CD4-positive, CD25-positive, alpha-beta regulatory T cell (primary cell): ENCODE results near the gene FAM120A. TPM values are rescaled to one million over a fixed set of nuclear protein-coding genes. Genes with fewer than 3 reads are reported as not detected.

Source experiments
- ATAC-seq, 2 donors: fragments of 150-1000 bp; cut with Tn5 transposase; one replicate each; pipeline ENCODE4 v1.10.0; 2021; ENCODE audit warnings: low read depth in 2 of 2, moderate number of reproducible peaks in 2 of 2, moderate library complexity in 1 of 2
- DNase-seq, 3 donors: peaks; one replicate each; pipeline versions ENCODE4 v3.0.0 to v3.0.0-alpha.2; 2012 to 2022; ENCODE audit warnings: mixed read lengths in 1 of 3
- H3K27ac ChIP-seq: one replicate; pipeline ENCODE4 v1.7.0; 2013; ENCODE audit warnings: mild to moderate bottlenecking, low read length; ENCODE audit not compliant: insufficient read depth, poor library complexity, severe bottlenecking
- H3K27me3 ChIP-seq: one replicate; pipeline ENCODE4 v1.7.0; 2013; ENCODE audit warnings: low read length; ENCODE audit not compliant: control insufficient read depth, insufficient read depth
- H3K36me3 ChIP-seq: one replicate; pipeline ENCODE4 v1.7.0; 2013; ENCODE audit warnings: mild to moderate bottlenecking, low read length, moderate library complexity; ENCODE audit not compliant: control insufficient read depth, insufficient read depth
- H3K4me1 ChIP-seq: 2 replicates; pipeline ENCODE4 v1.7.0; 2013; ENCODE audit warnings: mild to moderate bottlenecking, low read length; ENCODE audit not compliant: insufficient read depth, control insufficient read depth, poor library complexity, severe bottlenecking
- H3K4me3 ChIP-seq: one replicate; pipeline ENCODE4 v1.7.0; 2013; ENCODE audit warnings: low read depth, mild to moderate bottlenecking, low read length, moderate library complexity
- H3K9me3 ChIP-seq, 2 experiments: 1 replicate in 1 of 2; 2 replicates in 1 of 2; pipeline ENCODE4 v1.7.0; 2013; ENCODE audit warnings: low read length in 2 of 2, mild to moderate bottlenecking in 1 of 2, moderate library complexity in 1 of 2; ENCODE audit not compliant: control insufficient read depth in 2 of 2
- H3K27ac Mint-ChIP-seq, 3 donors: one replicate each; pipeline ENCODE4 v1.8.0; 2020 to 2022; ENCODE audit warnings: mild to moderate bottlenecking in 3 of 3, mixed read lengths in 3 of 3, moderate library complexity in 2 of 3
- H3K27me3 Mint-ChIP-seq: one replicate; pipeline ENCODE4 v1.8.0; 2022; ENCODE audit warnings: mild to moderate bottlenecking, mixed read lengths
- H3K36me3 Mint-ChIP-seq: one replicate; pipeline ENCODE4 v1.8.0; 2020; ENCODE audit warnings: mixed read lengths
- H3K4me1 Mint-ChIP-seq, 4 donors: one replicate each; pipeline ENCODE4 v1.8.0; 2020 to 2022; ENCODE audit warnings: mixed read lengths in 4 of 4, mild to moderate bottlenecking in 1 of 4
- H3K4me3 Mint-ChIP-seq, 4 donors: one replicate each; pipeline ENCODE4 v1.8.0; 2020 to 2022; ENCODE audit warnings: mild to moderate bottlenecking in 4 of 4, mixed read lengths in 4 of 4, moderate library complexity in 3 of 4
- H3K9me3 Mint-ChIP-seq, 7 donors: one replicate each; pipeline ENCODE4 v1.8.0; 2020 to 2022; ENCODE audit warnings: mixed read lengths in 7 of 7, mild to moderate bottlenecking in 3 of 7, moderate library complexity in 2 of 7
- polyA plus RNA-seq, 4 donors: library from polyadenylated mRNA; unstranded; fragments of 300-500 nt; fragmentation: Illumina TruSeq; gene quantifications; one replicate each; pipeline ENCODE4 v1.2.3, GENCODE V29; 2021
- total RNA-seq: library from RNA; stranded (reverse); gene quantifications from one replicate; pipeline ENCODE4 v1.2.3, GENCODE V29; 2022

FAM120A gene
- total and polyA plus RNA-seq, 5 donors from 2014 or later: 11.3 to 95.7 (median 12.9) TPM

DNA sequence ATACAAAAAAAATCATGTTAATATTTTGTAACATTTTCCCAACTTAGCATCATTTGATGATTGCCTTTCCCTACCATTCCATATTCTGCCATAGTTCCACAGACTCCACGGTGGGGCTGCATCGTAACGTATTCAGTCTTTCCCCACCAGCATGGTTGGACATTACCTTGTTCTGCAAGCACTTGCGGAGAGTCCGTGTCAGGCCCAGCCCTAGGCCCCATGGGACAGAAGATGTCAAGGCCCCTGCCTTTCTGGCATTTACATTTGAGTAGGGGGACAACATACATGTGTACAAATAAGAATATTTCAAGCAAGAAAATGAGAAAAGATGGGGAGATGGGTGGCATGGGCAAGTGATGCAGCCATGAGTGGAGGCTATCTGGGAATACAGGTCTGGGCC lies 116.7 kb downstream of the FAM120A start:
- peaks cover 3% of the 10 kb centered on the region for H3K36me3 Mint-ChIP-seq
- peaks cover 0 to 4% (median 0%) of the 10 kb centered on the region in 7 donors for H3K9me3 Mint-ChIP-seq
- H3K4me3 Mint-ChIP-seq: peak overlapping the region in 2 of 4 donors; percentile 13 to 70

GRCh38 chr9:93569621-93570174 lies 118.2 kb downstream of the FAM120A start:
- Histone ChIP-seq H3K4me3 (no peak overlapping the region), H3K4me1 (peaks cover 25% of the 10 kb centered on the region), H3K27ac (no peak overlapping the region), H3K9me3 (no peaks in the 10 kb centered on the region), H3K36me3 (peaks cover under 1% of the 10 kb centered on the region), H3K27me3 (no peaks in the 10 kb centered on the region)
- Mint-ChIP-seq H3K27me3 (no peaks in the 10 kb centered on the region), H3K9me3 (peaks cover 0 to 4% (median 0%) of the 10 kb centered on the region in 7 donors), H3K4me1 (peaks cover 6 to 39% (median 19%) of the 10 kb centered on the region in 4 donors), H3K4me3 (peak overlapping the region in 1 of 4 donors; percentile 69), H3K36me3 (peaks cover 3% of the 10 kb centered on the region), H3K27ac (no peak overlapping the region)
- no peak for ATAC-seq
- DNase-seq: no peak

More for the DNA sequence above, 116.7 kb downstream of the FAM120A start:
- ATAC-seq (no peak), DNase-seq (no peak)
- Histone ChIP-seq H3K4me3 (no peak overlapping the region), H3K27ac (no peak overlapping the region), H3K9me3 (no peaks in the 10 kb centered on the region), H3K4me1 (peaks cover 22% of the 10 kb centered on the region), H3K27me3 (no peaks in the 10 kb centered on the region), H3K36me3 (peaks cover 14% of the 10 kb centered on the region)
- Mint-ChIP-seq H3K27ac (peak overlapping the region in 1 of 3 donors; percentile 90), H3K4me1 (peaks cover 13 to 34% (median 16%) of the 10 kb centered on the region in 4 donors), H3K27me3 (no peaks in the 10 kb centered on the region)

DNA sequence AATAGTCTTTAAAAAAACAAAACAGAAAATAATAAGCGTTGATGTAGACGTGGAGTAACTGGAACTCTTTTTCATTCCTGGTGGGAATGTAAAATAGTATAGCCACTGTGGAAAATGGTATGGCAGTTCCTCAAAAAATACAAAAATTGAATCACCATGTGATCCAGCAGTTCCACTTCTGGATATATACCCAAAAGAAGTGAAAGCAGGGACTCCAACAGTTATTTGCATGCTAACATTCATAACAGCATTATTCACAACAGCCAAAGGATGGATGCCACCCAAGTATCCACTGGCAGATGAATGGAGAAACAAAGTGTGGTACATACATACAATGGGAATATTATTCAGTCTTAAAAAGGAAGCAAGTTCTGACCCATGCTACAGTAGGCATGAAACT lies 120.7 kb downstream of the FAM120A start:
- no peak overlapping the region for H3K27ac ChIP-seq
- no peaks in the 10 kb centered on the region for H3K9me3 ChIP-seq
- DNase-seq (no peak), ATAC-seq (no peak)
- Mint-ChIP-seq H3K4me3 (peak overlapping the region in 2 of 4 donors; percentile 33 to 60), H3K27ac (no peak overlapping the region), H3K36me3 (peaks cover 3% of the 10 kb centered on the region), H3K9me3 (peaks cover 0 to 4% (median 0%) of the 10 kb centered on the region in 7 donors), H3K4me1 (peaks cover 0 to 30% (median 6%) of the 10 kb centered on the region in 4 donors), H3K27me3 (no peaks in the 10 kb centered on the region)
- no peaks in the 10 kb centered on the region for H3K36me3 ChIP-seq
- no peak overlapping the region for H3K4me3 ChIP-seq
- H3K27me3 ChIP-seq: no peaks in the 10 kb centered on the region
- peaks cover 21% of the 10 kb centered on the region for H3K4me1 ChIP-seq

- no peaks in the 10 kb centered on the region for H3K27me3 Mint-ChIP-seq
- Histone ChIP-seq H3K4me1 (peaks cover 22% of the 10 kb centered on the region), H3K27ac (no peak overlapping the region), H3K27me3 (no peaks in the 10 kb centered on the region), H3K36me3 (no peaks in the 10 kb centered on the region), H3K4me3 (no peak overlapping the region), H3K9me3 (no peaks in the 10 kb centered on the region)
- ATAC-seq (no peak), DNase-seq (no peak)
- H3K27ac Mint-ChIP-seq: peak overlapping the region in 1 of 3 donors; percentile 82
- peaks cover 3% of the 10 kb centered on the region for H3K36me3 Mint-ChIP-seq
- peaks cover 0 to 4% (median 0%) of the 10 kb centered on the region in 7 donors for H3K9me3 Mint-ChIP-seq
- peaks cover 3 to 31% (median 7%) of the 10 kb centered on the region in 4 donors for H3K4me1 Mint-ChIP-seq
- H3K4me3 Mint-ChIP-seq: peak overlapping the region; percentile 4 to 60 (median 24)
These were observed 121.4 kb downstream of the FAM120A start for GRCh38 chr9:93572636-93573515.

DNA sequence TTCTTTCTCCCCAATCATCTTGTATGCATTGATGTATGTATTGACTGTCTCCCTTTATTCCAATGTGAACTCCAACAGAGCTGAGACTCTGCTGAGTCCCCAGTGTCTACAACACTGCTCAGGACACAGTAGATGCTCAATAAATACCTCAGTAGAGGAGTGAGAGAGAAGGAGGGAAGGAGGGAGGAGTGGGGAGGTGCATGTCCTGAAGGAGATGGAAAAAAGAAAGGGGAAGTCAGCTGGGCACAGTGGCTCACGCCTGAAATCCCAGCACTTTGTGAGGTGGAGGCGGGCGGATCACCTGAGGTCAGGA lies 122.0 kb downstream of the FAM120A start:
- no peaks in the 10 kb centered on the region for H3K36me3 ChIP-seq
- ATAC-seq: no peak
- H3K4me1 Mint-ChIP-seq: peaks cover 4 to 37% (median 9%) of the 10 kb centered on the region in 4 donors
- H3K27me3 ChIP-seq: no peaks in the 10 kb centered on the region
- no peak for DNase-seq
- H3K36me3 Mint-ChIP-seq: peaks cover 3% of the 10 kb centered on the region
- no peaks in the 10 kb centered on the region for H3K27me3 Mint-ChIP-seq
- no peak overlapping the region for H3K4me3 ChIP-seq
- no peak overlapping the region for H3K27ac ChIP-seq
- peaks cover 0 to 4% (median 0%) of the 10 kb centered on the region in 7 donors for H3K9me3 Mint-ChIP-seq
- peaks cover 28% of the 10 kb centered on the region for H3K4me1 ChIP-seq
- H3K27ac Mint-ChIP-seq: peak overlapping the region; percentile 38 to 82 (median 77)
- no peaks in the 10 kb centered on the region for H3K9me3 ChIP-seq
- H3K4me3 Mint-ChIP-seq: peak overlapping the region in 2 of 4 donors; percentile 19 to 60

DNA sequence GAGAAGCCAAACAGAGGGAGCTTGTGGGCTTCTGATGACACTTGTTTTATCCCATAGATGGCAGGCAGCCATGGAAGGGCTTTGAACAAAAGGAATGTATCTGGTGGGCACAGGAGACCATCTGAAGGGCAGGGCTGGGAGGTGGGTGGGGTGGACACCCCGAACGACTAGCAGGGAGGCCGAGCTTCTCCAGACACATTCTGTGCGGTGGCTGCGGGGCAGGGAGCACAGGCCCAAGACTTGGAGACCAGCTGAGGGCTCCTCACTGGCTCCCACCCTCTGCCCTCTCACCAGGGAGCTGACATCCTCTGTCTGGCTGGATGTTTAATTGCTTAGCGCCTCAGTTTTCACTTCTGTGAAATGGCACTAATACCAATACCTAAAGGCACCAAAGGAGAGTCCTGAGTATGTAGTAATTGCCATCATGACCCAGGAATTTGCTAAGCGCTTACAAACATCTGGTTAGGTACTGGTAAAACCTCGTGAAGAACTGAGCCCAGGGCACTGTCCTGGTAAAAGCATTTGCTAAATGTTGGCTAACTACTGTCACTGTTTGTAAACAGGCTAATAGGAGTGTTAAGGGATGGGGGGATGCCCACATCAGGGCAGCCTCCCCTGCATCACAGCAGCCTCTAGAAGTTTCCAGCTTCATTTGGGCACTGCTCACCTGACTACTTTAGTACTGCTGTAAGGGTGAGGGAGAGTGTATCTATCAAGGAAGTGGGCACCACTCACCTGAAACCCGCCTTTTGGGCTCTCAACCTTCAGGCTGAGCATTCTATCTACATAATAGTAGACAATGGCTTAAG lies 122.8 kb downstream of the FAM120A start:
- no peak for DNase-seq
- Mint-ChIP-seq H3K27ac (peak overlapping the region in 2 of 3 donors; percentile 49 to 82), H3K4me3 (peak overlapping the region; percentile 75 to 96 (median 93)), H3K27me3 (no peaks in the 10 kb centered on the region), H3K4me1 (peaks cover 4 to 45% (median 17%) of the 10 kb centered on the region in 4 donors), H3K9me3 (peaks cover 0 to 4% (median 0%) of the 10 kb centered on the region in 7 donors), H3K36me3 (peaks cover 3% of the 10 kb centered on the region)
- no peaks in the 10 kb centered on the region for H3K9me3 ChIP-seq
- H3K27me3 ChIP-seq: no peaks in the 10 kb centered on the region
- ATAC-seq: no peak
- no peak overlapping the region for H3K27ac ChIP-seq
- no peak overlapping the region for H3K4me3 ChIP-seq
- no peaks in the 10 kb centered on the region for H3K36me3 ChIP-seq
- peaks cover 31% of the 10 kb centered on the region for H3K4me1 ChIP-seq
